HEK293 (cell line): ENCODE measurements around the gene NCOA6.
A peak's percentile ranks its signal among the peaks of the same experiment; 100 is the strongest.

Experiments used
- HOXC10 ChIP-seq: sonication (generic); formaldehyde crosslinking; IDR thresholded peaks from 2 replicates; pipeline ENCODE4 v1.8.1; 2023; ENCODE audit warnings: mild to moderate bottlenecking, missing genetic modification reagents
- IKZF3 ChIP-seq: fragments of 450-650 bp; IDR thresholded peaks from 2 replicates; pipeline ENCODE4 v1.5.0; 2018; ENCODE audit warnings: missing biosample characterization, mild to moderate bottlenecking, missing genetic modification characterization, moderate library complexity
- KLF8 ChIP-seq: fragments of 450-650 bp; formaldehyde crosslinking; IDR thresholded peaks from 2 replicates; pipeline ENCODE4 v1.5.1; 2016; ENCODE audit warnings: missing biosample characterization, missing genetic modification characterization
- KLF9 ChIP-seq: fragments of 450-650 bp; formaldehyde crosslinking; IDR thresholded peaks from 2 replicates; pipeline ENCODE4 v1.5.1; 2016; ENCODE audit warnings: missing biosample characterization, missing genetic modification characterization, low read depth
- WT1 ChIP-seq: fragments of 450-650 bp; formaldehyde crosslinking; IDR thresholded peaks from 2 replicates; pipeline ENCODE4 v1.5.1; 2016; ENCODE audit warnings: missing biosample characterization, missing genetic modification characterization
- ZBTB11 ChIP-seq: fragments of 450-650 bp; formaldehyde crosslinking; conservative IDR thresholded peaks from 2 replicates; pipeline ENCODE4 v1.5.1; 2016; ENCODE audit warnings: low read depth, missing biosample characterization, missing genetic modification characterization
- ZBTB20 ChIP-seq: fragments of 450-650 bp; formaldehyde crosslinking; IDR thresholded peaks from 2 replicates; pipeline ENCODE4 v1.5.1; 2016; ENCODE audit warnings: missing biosample characterization, missing genetic modification characterization
- ZBTB6 ChIP-seq: fragments of 450-650 bp; formaldehyde crosslinking; IDR thresholded peaks from 2 replicates; pipeline ENCODE4 v1.5.1; 2017; ENCODE audit warnings: missing biosample characterization, missing genetic modification characterization
- ZNF140 ChIP-seq: fragments of 450-650 bp; formaldehyde crosslinking; IDR thresholded peaks from 2 replicates; pipeline ENCODE4 v1.5.1; 2016; ENCODE audit warnings: missing biosample characterization, missing genetic modification characterization
- ZNF2 ChIP-seq: fragments of 450-650 bp; formaldehyde crosslinking; IDR thresholded peaks from 2 replicates; pipeline ENCODE4 v1.5.1; 2016; ENCODE audit warnings: missing biosample characterization, missing genetic modification characterization
- ZNF211 ChIP-seq: fragments of 450-650 bp; formaldehyde crosslinking; IDR thresholded peaks from 2 replicates; pipeline ENCODE4 v1.5.1; 2016; ENCODE audit warnings: low read depth, missing biosample characterization, missing genetic modification characterization
- ZNF221 ChIP-seq: fragments of 450-650 bp; formaldehyde crosslinking; IDR thresholded peaks from 2 replicates; pipeline ENCODE4 v1.5.1; 2017; ENCODE audit warnings: missing biosample characterization, missing genetic modification characterization, borderline replicate concordance
- ZNF248 ChIP-seq: fragments of 450-650 bp; formaldehyde crosslinking; IDR thresholded peaks from 2 replicates; pipeline ENCODE4 v1.5.1; 2017; ENCODE audit warnings: missing biosample characterization, missing genetic modification characterization
- ZNF302 ChIP-seq: fragments of 450-650 bp; formaldehyde crosslinking; IDR thresholded peaks from 2 replicates; pipeline ENCODE4 v1.5.1; 2016; ENCODE audit warnings: missing biosample characterization, missing genetic modification characterization, low read depth
- ZNF596 ChIP-seq: fragments of 450-650 bp; IDR thresholded peaks from 2 replicates; pipeline ENCODE4 v1.5.0; 2018; ENCODE audit warnings: missing biosample characterization, mild to moderate bottlenecking, missing genetic modification characterization, moderate library complexity
- ZNF623 ChIP-seq: fragments of 450-650 bp; formaldehyde crosslinking; IDR thresholded peaks from 2 replicates; pipeline ENCODE4 v1.5.1; 2016; ENCODE audit warnings: missing biosample characterization, missing genetic modification characterization
- ZNF677 ChIP-seq: fragments of 450-650 bp; IDR thresholded peaks from 2 replicates; pipeline ENCODE4 v1.5.0; 2018; ENCODE audit warnings: missing biosample characterization, mild to moderate bottlenecking, missing genetic modification characterization, moderate library complexity
- ZNF701 ChIP-seq: fragments of 450-650 bp; formaldehyde crosslinking; IDR thresholded peaks from 2 replicates; pipeline ENCODE4 v1.5.1; 2016; ENCODE audit warnings: missing biosample characterization, missing genetic modification characterization
- ZNF747 ChIP-seq: fragments of 450-650 bp; formaldehyde crosslinking; IDR thresholded peaks from 2 replicates; pipeline ENCODE4 v1.5.1; 2016; ENCODE audit warnings: missing biosample characterization, missing genetic modification characterization
- ZSCAN16 ChIP-seq: fragments of 450-650 bp; formaldehyde crosslinking; IDR thresholded peaks from 2 replicates; pipeline ENCODE4 v1.5.1; 2016; ENCODE audit warnings: missing biosample characterization, missing genetic modification characterization
- ZSCAN30 ChIP-seq: fragments of 450-650 bp; IDR thresholded peaks from 2 replicates; pipeline ENCODE4 v1.5.1; 2018; ENCODE audit warnings: missing biosample characterization, mild to moderate bottlenecking, missing genetic modification characterization, moderate library complexity
- TF ChIP-seq, protein P1 (sequence below): fragments of 450-650 bp; formaldehyde crosslinking; IDR thresholded peaks from 2 replicates; pipeline ENCODE4 v1.5.1; 2017; ENCODE audit warnings: missing biosample characterization, missing genetic modification characterization
- TF ChIP-seq, protein P2 (sequence below): fragments of 450-650 bp; formaldehyde crosslinking; IDR thresholded peaks from 2 replicates; pipeline ENCODE4 v1.5.1; 2016; ENCODE audit warnings: missing biosample characterization, missing genetic modification characterization
- TF ChIP-seq, protein P3 (sequence below): fragments of 450-650 bp; formaldehyde crosslinking; optimal IDR thresholded peaks from 2 replicates; pipeline ENCODE3; 2016; ENCODE audit warnings: missing biosample characterization, mild to moderate bottlenecking, missing genetic modification characterization
- TF ChIP-seq, protein P4 (sequence below): fragments of 450-650 bp; formaldehyde crosslinking; IDR thresholded peaks from 2 replicates; pipeline ENCODE4 v1.5.0; 2017; ENCODE audit warnings: missing biosample characterization, missing genetic modification characterization, borderline replicate concordance

The NCOA6 gene

GRCh38 chr20:34709831-34710567, 115.5 kb downstream of the NCOA6 start (continued):
- TF ChIP-seq KLF8 (tag by site-specific recombination) (0 out of 2 replicates have a peak, but pooled peaks have one; percentile 2), ZNF211 (tag by site-specific recombination) (no peak), IKZF3 (tag by site-specific recombination) (peak; percentile 81), ZNF248 (tag by site-specific recombination) (no peak), ZBTB20 (tag by site-specific recombination) (no peak), ZBTB11 (no peak), WT1 (tag by site-specific recombination) (no peak), ZBTB6 (tag by site-specific recombination) (no peak), ZNF302 (no peak), ZNF221 (tag by site-specific recombination) (no peak), ZSCAN16 (tag by site-specific recombination) (no peak), ZNF747 (tag by site-specific recombination) (no peak), KLF9 (0 out of 2 replicates have a peak, but pooled peaks have one; percentile 1), ZNF2 (tag by site-specific recombination) (peak; percentile 48; the same call in 1 of the 2 replicates), ZNF677 (tag by site-specific recombination) (0 out of 2 replicates have a peak, but pooled peaks have one; percentile 19), ZNF140 (no peak), ZNF701 (tag by site-specific recombination) (no peak), ZNF623 (no peak), ZSCAN30 (tag by site-specific recombination) (peak; percentile 59; the same call in 1 of the 2 replicates), HOXC10 (CRISPR knock-in tag) (no peak), ZNF596 (tag by site-specific recombination) (0 out of 2 replicates have a peak, but pooled peaks have one; percentile 14)
- TF ChIP-seq, protein P1, sequence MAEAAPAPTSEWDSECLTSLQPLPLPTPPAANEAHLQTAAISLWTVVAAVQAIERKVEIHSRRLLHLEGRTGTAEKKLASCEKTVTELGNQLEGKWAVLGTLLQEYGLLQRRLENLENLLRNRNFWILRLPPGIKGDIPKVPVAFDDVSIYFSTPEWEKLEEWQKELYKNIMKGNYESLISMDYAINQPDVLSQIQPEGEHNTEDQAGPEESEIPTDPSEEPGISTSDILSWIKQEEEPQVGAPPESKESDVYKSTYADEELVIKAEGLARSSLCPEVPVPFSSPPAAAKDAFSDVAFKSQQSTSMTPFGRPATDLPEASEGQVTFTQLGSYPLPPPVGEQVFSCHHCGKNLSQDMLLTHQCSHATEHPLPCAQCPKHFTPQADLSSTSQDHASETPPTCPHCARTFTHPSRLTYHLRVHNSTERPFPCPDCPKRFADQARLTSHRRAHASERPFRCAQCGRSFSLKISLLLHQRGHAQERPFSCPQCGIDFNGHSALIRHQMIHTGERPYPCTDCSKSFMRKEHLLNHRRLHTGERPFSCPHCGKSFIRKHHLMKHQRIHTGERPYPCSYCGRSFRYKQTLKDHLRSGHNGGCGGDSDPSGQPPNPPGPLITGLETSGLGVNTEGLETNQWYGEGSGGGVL (tag by site-specific recombination), result no peak
- TF ChIP-seq, protein P2, sequence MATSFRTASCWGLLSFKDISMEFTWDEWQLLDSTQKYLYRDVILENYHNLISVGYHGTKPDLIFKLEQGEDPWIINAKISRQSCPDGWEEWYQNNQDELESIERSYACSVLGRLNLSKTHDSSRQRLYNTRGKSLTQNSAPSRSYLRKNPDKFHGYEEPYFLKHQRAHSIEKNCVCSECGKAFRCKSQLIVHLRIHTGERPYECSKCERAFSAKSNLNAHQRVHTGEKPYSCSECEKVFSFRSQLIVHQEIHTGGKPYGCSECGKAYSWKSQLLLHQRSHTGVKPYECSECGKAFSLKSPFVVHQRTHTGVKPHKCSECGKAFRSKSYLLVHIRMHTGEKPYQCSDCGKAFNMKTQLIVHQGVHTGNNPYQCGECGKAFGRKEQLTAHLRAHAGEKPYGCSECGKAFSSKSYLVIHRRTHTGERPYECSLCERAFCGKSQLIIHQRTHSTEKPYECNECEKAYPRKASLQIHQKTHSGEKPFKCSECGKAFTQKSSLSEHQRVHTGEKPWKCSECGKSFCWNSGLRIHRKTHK (tag by site-specific recombination), result no peak
- TF ChIP-seq, protein P3, sequence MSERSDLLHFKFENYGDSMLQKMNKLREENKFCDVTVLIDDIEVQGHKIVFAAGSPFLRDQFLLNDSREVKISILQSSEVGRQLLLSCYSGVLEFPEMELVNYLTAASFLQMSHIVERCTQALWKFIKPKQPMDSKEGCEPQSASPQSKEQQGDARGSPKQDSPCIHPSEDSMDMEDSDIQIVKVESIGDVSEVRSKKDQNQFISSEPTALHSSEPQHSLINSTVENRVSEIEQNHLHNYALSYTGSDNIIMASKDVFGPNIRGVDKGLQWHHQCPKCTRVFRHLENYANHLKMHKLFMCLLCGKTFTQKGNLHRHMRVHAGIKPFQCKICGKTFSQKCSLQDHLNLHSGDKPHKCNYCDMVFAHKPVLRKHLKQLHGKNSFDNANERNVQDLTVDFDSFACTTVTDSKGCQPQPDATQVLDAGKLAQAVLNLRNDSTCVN, result no peak
- TF ChIP-seq, protein P4, sequence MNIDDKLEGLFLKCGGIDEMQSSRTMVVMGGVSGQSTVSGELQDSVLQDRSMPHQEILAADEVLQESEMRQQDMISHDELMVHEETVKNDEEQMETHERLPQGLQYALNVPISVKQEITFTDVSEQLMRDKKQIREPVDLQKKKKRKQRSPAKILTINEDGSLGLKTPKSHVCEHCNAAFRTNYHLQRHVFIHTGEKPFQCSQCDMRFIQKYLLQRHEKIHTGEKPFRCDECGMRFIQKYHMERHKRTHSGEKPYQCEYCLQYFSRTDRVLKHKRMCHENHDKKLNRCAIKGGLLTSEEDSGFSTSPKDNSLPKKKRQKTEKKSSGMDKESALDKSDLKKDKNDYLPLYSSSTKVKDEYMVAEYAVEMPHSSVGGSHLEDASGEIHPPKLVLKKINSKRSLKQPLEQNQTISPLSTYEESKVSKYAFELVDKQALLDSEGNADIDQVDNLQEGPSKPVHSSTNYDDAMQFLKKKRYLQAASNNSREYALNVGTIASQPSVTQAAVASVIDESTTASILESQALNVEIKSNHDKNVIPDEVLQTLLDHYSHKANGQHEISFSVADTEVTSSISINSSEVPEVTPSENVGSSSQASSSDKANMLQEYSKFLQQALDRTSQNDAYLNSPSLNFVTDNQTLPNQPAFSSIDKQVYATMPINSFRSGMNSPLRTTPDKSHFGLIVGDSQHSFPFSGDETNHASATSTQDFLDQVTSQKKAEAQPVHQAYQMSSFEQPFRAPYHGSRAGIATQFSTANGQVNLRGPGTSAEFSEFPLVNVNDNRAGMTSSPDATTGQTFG, result peak; percentile 14; the same call in 1 of the 2 replicates
